Transverse colon (tissue), 4 donors: Measurements from ENCODE around the gene NFILZ. TPM values are rescaled to one million over a fixed set of nuclear protein-coding genes. Genes with fewer than 3 reads are reported as not detected.

Experiments
- DNase-seq: peaks from one replicate; pipeline ENCODE4 v3.0.0-alpha.2; 2019
- H3K27ac ChIP-seq, 4 donors: fragments of 200-600 bp; sonication (generic); 2 replicates each; pipeline ENCODE4 v1.5.1; 2016 to 2018; ENCODE audit warnings: inconsistent platforms in 4 of 4
- H3K27me3 ChIP-seq: fragments of 200-600 bp; sonication (generic); 2 replicates; pipeline ENCODE4 v1.5.1; 2017; ENCODE audit warnings: inconsistent platforms
- H3K36me3 ChIP-seq, 4 donors: fragments of 200-600 bp; sonication (generic); 2 replicates each; pipeline ENCODE4 v1.5.1; 2017 to 2019; ENCODE audit warnings: inconsistent platforms in 4 of 4
- H3K4me1 ChIP-seq, 4 donors: fragments of 200-600 bp; sonication (generic); 2 replicates each; pipeline ENCODE4 v1.5.1; 2017 to 2020; ENCODE audit warnings: inconsistent platforms in 4 of 4
- H3K4me3 ChIP-seq, 4 donors: fragments of 200-600 bp; sonication (generic); 1 replicate in 1 of 4; 2 replicates in 3 of 4; pipeline versions ENCODE4 v1.5.1 to v1.6.1; 2017 to 2019; ENCODE audit warnings: inconsistent platforms in 4 of 4
- H3K9me3 ChIP-seq, 2 donors: fragments of 200-600 bp; sonication (generic); 2 replicates each; pipeline ENCODE4 v1.5.1; 2017 to 2019; ENCODE audit warnings: inconsistent platforms in 2 of 2
- EP300 ChIP-seq: sonication (generic); formaldehyde crosslinking; IDR thresholded peaks from one replicate; pipeline ENCODE4 v1.6.1; 2017; ENCODE audit warnings: antibody characterized with exemption, low read depth
- POLR2A ChIP-seq: fragments of 450-650 bp; IDR thresholded peaks from one replicate; pipeline ENCODE4 v1.6.1; 2016; ENCODE audit warnings: antibody characterized with exemption, mild to moderate bottlenecking, moderate library complexity
- POLR2AphosphoS5 ChIP-seq, 3 donors: sonication (generic); formaldehyde crosslinking; IDR thresholded peaks; one replicate each; pipeline ENCODE4 v1.6.1; 2016; ENCODE audit warnings: antibody characterized with exemption in 3 of 3
- WGBS, 2 donors: methylation state at CpG; one replicate each; pipeline ENCODE4 v1.1.5; 2018; ENCODE audit warnings: low coverage in 1 of 2; 5-methylcytosine and 5-hydroxymethylcytosine counted together
- in situ Hi-C, 4 donors: fragments of 200-750 bp; cut with MboI; loops; one replicate each; pipeline versions ENCODE4 v1.15.0 to v1.15.1; 2017; ENCODE audit warnings: low sequenced_read_pairs in 3 of 4, low pct_ligation_motif_present in 1 of 4, low pct_unique_long_range_greater_than_20kb in 1 of 4
- intact Hi-C: fragments of 100-400 bp; cut with DNase I; formaldehyde crosslinking; loops from one replicate; pipeline ENCODE4 v1.15.1; 2023; ENCODE audit warnings: low total_unique reads
- total RNA-seq, 4 donors: library from RNA; depleted of rRNA; stranded (reverse); fragments of >200 nt; gene quantifications; one replicate each; pipeline ENCODE4 v1.1.0, GENCODE V29; 2016
- TF ChIP-seq, protein P1 (sequence below), 5 experiments: fragments of 200-600 bp in 3 of 5; fragments of 450-650 bp in 2 of 5; sonication (generic) in 3 of 5; IDR thresholded peaks; 1 replicate in 2 of 5; 2 replicates in 3 of 5; pipeline ENCODE4 v1.5.1; 2016 to 2017; ENCODE audit warnings: antibody characterized with exemption in 5 of 5, inconsistent platforms in 3 of 5, mild to moderate bottlenecking in 2 of 5, moderate library complexity in 1 of 5

The NFILZ gene, protein sequence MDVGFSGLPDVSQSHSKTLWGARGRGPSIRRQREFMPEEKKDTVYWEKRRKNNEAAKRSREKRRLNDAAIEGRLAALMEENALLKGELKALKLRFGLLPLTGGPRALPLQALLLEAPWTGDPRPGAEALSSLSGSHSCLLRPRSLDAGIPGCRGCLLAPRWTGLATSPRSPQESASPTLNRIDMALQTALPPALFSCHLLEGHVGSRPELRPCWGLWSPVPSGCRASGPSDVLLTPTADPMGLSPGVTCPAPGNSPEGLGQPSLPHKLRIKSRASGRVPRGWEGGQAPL
- total RNA-seq = not detected

DNA sequence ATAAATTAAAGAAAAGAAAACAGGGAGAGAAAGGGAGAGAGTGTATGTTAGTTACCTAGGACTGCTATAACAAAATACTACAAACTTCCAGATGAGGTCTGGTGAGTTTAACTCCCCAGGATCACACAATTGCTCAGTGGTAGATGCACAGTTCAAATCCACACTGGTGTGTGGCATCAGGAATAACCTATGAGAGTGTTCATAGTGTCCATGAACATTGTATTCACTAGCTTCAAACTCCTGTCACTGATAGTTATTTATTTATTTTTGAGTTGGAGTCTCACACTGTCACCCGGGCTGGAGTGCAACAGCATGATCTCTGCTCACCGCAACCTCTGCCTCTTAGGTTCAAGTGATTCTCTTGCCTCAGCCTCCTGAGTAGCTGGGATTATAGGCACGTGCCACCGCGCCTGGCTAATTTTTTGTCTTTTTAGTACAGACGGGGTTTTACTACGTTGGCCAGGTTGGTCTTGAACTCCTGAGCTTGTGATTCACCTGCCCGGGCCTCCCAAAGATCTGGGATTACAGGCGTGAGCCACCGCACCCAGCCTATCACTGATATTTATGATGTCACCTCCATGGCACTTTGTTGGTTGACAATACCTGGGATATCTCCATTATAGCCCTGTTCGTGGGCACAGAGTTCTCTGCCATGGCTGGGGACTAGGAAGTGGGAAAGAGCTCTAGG lies at the start of gene NFILZ:
Gene NFILZ, plus strand, starts transcription at position 638 of the 688 bp plus-strand sequence. CDS start 46,133 bp downstream, outside the sequence.
- TF ChIP-seq POLR2AphosphoS5 (IDR thresholded peaks at IDR 0.05) (no peak), POLR2A (no peak), EP300 (no peak)
- TF ChIP-seq, protein P1, sequence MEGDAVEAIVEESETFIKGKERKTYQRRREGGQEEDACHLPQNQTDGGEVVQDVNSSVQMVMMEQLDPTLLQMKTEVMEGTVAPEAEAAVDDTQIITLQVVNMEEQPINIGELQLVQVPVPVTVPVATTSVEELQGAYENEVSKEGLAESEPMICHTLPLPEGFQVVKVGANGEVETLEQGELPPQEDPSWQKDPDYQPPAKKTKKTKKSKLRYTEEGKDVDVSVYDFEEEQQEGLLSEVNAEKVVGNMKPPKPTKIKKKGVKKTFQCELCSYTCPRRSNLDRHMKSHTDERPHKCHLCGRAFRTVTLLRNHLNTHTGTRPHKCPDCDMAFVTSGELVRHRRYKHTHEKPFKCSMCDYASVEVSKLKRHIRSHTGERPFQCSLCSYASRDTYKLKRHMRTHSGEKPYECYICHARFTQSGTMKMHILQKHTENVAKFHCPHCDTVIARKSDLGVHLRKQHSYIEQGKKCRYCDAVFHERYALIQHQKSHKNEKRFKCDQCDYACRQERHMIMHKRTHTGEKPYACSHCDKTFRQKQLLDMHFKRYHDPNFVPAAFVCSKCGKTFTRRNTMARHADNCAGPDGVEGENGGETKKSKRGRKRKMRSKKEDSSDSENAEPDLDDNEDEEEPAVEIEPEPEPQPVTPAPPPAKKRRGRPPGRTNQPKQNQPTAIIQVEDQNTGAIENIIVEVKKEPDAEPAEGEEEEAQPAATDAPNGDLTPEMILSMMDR (IDR thresholded peaks at IDR 0.05) = no peak
- Histone ChIP-seq H3K4me3 (no peak within 1 kb of the TSS), H3K27me3 (no peaks in the 10 kb centered on the region), H3K9me3 (no peaks in the 10 kb centered on the region), H3K36me3 (no peaks in the 10 kb centered on the region), H3K27ac (peak within 1 kb of the TSS; percentile 43 to 67 (median 50)), H3K4me1 (peaks cover 0 to 4% (median 0%) of the 10 kb centered on the region in 4 donors)
- intact Hi-C loops = no loop called here
- 83 to 91% methylated on average over 1 to 10 of the region's 11 CpGs for WGBS, 2 donors
- no peak for DNase-seq
- in situ Hi-C loops = no loop called here

DNA sequence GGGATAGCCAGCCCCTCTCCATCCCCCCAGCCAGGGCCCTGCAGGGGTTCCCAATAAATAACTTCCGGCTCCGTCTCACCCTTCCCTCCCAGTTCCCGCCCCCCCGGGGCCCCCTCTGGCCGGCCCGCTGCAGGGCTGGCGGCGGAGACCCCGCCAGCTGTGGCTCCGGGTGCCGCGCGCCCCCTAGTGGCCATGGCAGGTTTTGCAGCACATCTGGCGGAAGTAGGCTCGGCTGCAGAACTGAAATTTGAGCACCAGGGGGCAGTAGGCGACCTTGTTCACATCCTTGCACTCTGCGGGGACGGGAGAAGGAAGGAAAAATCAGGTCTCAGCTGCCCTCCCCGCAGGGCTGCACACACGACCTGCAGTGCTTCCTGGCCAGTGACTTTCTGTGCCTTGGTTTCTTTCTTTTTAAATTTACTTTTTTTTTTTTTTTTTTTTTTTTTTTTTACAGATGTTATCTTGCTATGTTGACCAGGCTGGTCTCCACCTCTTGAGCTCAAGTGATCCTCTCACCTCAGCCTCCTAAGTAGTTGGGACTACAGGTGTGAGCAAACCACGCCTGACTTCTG lies 49.6 kb upstream of the NFILZ start:
- no peak overlapping the region for H3K4me3 ChIP-seq
- H3K27me3 ChIP-seq = peaks cover 16% of the 10 kb centered on the region
- intact Hi-C loops = no loop called here
- peaks cover 0 to 18% (median 7%) of the 10 kb centered on the region in 4 donors for H3K4me1 ChIP-seq
- TF ChIP-seq, protein P1 (IDR thresholded peaks at IDR 0.05) = peak; percentile 98 to 100 (median 99)
- TF ChIP-seq POLR2A = no peak
- no peaks in the 10 kb centered on the region for H3K9me3 ChIP-seq
- no peaks in the 10 kb centered on the region for H3K36me3 ChIP-seq
- WGBS, 2 donors = 3% methylated on average over 6 to 21 of the region's 21 CpGs
- H3K27ac ChIP-seq = no peak overlapping the region
- in situ Hi-C loops = no loop called here
- DNase-seq = peak; percentile 85

DNA sequence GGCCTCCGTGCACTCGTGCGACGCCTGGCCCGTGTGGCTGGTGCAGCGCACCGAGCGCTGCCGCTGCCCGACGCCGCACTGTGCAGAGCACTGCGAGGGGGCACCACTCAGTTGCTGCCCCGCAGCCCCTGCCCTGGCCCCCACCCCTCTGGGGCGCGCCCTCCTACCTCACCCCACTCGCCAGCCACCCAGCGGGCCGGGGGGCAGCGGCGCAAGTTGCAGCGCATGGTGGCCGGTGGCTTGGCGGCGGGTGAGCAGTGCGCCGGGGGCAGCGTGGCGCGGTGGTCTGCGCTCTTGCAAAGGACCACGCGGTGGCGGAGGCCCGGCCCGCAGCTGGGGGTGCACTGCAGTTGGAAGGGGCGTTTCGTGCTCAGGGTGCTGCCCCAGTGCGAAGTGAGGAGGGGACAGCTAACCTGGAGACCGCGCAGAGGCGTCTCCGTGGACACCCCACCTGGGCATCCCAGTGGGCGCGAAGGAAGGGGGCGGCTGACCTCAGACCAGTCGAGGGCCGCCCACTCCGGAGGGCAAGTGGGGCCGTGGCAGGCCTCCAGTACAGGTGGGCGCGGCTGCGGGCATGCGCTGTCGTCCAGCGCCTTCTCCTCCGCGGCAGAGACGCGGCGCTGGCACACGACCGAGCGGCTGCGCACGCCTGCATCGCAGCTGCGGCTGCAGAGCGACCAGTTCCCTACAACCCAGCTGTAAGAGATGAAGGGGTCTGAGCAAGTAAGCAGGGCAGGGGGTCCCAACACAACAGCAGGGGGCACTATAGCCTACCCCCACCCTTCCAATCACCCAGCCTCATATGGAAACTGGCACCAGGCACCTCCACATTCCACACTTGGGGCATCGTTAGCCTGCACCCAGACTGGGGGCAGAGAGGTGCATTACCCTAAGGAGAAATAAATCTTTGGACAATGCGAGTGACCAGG lies 45.2 kb upstream of the NFILZ start:
- no peaks in the 10 kb centered on the region for H3K36me3 ChIP-seq
- TF ChIP-seq EP300 (no peak), POLR2A (no peak), POLR2AphosphoS5 (IDR thresholded peaks at IDR 0.05) (no peak)
- TF ChIP-seq, protein P1 (IDR thresholded peaks at IDR 0.05) = no peak
- no peak overlapping the region for H3K27ac ChIP-seq
- WGBS, 2 donors = 40 to 81% methylated on average over 1 to 70 of the region's 71 CpGs
- H3K9me3 ChIP-seq = no peaks in the 10 kb centered on the region
- peaks cover 0 to 5% (median 4%) of the 10 kb centered on the region in 4 donors for H3K4me1 ChIP-seq
- intact Hi-C loops = no loop called here
- no peaks in the 10 kb centered on the region for H3K27me3 ChIP-seq
- in situ Hi-C loops = no loop called here
- no peak overlapping the region for H3K4me3 ChIP-seq
- DNase-seq = no peak
